Measurements from ENCODE around the gene TIRAP.
"Not testable (repeated sequence)": the region's sequence is repeated elsewhere in the genome, so short reads cannot be mapped to it uniquely, and the experiment has no call there.

The TIRAP gene

DNA sequence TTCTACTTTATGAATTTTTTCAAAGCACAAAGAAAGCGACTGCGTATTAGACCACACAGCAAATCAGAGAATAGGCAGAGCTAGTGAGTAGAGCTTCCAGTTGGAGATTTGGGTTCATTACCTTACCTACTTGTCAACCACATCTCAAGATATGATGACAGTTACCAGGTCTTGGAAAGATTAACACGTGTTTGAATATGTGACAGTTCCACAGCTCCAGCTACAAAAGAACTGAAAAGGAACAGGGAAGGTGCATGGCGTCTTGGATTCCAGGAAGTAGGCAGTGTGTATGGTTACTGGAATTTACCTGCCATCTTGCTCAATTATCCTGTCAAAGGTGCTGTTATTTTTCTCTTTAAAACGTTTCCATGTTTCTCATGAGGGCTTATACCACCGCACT, 5.3 kb downstream of the TIRAP start:
- DNase-seq, result no peak

DNA sequence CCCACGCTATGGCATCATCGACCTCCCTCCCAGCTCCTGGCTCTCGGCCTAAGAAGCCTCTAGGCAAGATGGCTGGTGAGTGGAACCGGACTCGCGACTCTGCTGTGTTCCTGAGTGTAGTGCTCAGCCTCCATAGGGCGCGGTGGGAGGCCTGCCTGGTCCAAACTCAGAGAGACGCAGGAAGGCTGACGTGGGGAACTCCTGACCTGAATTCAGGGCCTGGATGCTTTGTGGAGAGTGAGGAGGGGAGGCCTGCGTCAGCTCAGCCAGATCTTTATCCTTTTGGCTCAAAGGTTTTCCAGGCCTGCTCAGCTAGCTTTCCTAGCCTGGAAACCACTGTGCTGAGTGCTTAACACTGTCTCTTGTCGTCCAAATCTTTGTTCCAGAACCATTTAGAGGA, 8.0 kb downstream of the TIRAP start:
- DNase-seq, result no peak

DNA sequence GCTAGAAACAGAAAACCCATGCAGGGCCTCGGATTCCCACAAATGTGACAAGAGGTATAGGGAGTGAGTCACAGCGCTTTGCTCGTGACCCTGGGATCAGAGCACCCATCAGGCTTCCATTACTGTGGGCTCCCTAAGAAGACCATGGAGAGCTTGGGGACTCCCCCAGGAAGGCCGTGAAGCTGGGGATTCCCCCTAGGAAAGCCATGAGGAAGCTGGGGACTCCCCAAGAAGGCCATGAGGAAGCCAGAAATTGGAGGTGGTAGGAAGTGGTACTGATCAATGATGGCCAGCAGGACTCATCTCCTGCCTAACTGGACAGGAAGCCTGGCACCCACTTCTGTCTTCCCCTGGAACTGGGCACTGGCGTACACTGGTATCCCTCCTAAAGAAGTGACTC, 10.8 kb downstream of the TIRAP start:
- no peak for DNase-seq

DNA sequence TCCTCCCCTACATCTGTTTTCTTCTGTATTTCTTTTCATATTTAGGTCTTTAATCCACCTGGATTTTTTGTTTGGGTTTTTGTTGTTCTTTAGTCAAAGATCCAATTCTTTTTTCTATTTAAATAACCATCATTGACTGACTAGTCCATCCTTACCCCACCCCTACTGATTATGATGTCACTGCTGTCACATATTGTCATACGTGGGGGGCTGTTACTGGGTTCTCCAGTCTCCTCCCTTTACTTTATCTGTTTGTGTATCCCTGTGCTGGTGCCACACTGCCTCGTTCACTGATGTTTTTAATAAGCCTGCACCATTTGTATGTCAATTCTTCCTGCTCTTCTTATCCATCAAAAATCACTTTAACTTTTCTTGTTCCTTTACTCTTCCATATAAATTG, 14.1 kb downstream of the TIRAP start:
- DNase-seq, result no peak

DNA sequence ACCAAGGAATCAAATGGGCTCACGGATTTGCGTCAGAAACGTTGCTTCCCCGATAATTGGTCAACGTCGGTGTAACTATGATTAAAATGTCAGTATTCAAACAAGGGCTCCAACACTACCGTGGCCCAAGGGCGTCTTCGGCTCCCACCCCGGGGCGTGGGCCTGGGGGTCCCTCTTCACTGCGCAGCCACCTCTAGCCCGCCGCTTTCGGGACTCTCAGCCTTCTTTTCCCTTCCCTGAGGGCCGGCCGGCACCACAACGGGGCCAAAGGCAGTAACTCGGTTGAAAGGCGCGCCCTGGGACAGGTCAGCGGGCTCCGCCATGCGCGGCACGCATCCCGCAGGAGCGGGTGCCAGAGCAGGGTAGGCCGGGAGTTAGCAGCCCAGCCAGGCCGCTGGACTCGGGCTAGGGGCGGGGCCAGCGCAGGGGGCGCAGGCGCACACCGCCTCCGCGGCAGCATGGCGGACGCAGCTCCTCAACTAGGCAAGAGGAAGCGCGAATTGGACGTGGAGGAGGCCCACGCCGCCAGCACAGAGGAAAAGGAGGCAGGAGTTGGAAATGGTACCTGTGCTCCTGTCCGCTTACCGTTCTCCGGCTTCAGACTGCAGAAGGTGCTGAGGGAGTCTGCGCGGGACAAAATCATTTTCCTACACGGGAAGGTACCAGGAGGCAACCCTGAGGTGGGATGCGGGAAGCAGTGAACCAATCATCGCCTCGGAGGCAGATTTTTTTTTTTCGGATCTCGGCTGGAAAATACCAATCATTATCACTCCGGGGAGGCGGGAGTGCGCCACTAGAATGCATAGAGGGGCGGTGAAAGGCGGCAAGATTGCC, 20.9 kb downstream of the TIRAP start, which contains the start of gene DCPS:
DCPS (plus strand) TSS at position 438 of the 834 bp plus-strand sequence; CDS start at position 459, 21 bp downstream.
- peak; percentile 91 for DNase-seq

DNA sequence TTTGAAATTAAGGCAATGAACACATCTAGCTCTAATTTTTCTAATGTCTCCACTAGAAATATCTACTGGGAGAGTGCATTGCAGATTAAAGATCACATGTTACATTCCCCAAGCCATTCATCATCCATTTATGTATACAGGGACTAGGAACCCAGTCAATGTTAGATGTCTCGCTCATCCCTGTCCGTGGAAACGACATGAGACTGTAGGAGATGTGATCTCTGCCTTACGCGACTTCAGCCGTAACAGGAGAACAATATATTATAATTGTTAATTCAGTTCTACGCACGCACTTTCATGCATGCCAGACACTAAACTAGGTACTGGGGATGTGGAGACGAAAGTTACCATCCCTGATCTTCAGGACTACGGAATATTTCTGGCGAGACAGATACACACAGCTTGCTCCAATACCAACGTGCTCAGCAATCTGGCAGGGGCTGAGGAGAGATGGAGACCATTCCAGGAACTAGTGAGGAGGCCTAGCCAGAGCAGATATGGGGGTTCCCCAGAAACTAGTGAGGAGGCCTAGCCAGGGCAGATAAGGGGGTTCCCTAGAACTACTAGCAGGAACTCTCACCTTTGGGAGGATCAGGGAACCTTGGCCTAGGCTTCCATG, 21.7 kb downstream of the TIRAP start:
- DNase-seq, result no peak

DNA sequence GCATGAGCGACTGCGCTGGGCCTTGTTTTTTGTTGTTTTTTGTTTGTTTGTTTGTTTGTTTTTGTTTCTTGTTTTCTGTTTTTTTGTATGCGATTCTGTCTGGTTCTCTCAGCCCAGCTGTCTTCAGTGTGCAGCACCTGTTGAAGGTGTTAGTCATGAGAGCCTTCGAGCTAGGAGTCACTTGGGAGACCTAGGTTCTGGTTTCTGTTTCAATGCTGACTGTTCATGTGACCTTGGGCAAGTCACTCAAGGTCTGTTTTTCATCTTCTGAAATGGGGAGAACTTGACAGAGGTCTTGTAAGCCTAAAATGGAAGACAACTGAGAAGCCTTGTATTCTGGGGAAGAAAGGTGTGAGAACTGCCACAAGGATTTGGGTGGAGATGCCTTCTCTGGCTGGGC, 22.8 kb downstream of the TIRAP start:
- DNase-seq, result no peak

DNA sequence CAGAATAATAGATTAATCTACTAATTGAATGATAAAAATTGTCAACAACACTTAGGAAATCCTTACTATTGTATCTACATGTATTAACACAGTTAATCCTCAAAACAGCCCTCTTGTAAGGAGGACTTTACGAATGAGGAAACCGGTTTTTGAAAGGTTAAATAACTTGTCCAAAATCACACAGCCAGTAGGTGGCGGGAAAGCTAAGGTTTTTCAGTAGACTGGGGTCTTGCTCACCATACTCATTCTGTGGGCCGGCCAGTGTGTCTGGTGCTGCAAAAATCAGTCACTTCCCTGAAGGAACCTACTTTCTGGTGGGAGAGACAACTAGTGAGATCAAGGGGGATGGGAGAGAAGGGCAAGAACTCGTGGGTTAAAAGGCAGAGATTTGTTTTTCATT, 24.8 kb downstream of the TIRAP start:
- DNase-seq, result no peak

DNA sequence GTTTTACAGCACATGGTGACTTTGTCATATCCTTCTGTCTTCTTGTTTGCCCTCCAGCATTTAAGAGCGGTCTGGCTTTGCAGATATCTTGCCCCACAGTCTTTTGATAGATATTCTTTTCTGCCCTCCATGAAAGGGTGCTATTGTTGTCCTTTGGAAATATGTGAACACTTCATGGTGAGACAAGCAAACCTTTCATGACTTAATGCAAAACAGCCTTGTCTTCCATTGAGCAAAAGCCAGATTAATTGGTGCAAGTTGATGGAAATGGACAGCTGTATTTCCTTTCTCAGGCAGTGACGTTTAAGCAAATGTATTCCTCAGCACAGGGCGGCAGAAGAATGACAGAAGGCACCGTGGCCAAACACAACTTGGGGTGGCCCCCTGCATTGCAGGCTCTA, 25.4 kb downstream of the TIRAP start:
- no peak for DNase-seq

DNA sequence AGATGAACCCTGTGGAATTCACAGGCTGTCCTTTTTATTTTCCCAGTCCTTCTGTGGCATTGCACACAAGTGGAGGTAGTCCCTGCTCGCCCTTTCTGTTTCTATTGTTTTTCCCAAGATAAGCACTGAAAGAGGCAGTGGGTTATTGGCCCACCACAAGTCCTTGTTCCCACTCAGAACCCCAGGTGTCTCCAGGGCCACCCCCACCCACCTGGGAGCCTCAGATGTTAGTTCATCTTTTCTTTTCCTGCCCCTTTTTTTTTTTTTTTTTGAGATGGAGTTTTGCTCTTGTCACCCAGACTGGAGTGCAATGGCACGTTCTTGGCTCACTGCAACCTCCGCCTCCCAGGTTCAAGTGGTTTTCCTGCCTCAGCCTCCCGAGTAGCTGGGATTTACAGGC, 25.9 kb downstream of the TIRAP start:
- not testable (repeated sequence) for DNase-seq

DNA sequence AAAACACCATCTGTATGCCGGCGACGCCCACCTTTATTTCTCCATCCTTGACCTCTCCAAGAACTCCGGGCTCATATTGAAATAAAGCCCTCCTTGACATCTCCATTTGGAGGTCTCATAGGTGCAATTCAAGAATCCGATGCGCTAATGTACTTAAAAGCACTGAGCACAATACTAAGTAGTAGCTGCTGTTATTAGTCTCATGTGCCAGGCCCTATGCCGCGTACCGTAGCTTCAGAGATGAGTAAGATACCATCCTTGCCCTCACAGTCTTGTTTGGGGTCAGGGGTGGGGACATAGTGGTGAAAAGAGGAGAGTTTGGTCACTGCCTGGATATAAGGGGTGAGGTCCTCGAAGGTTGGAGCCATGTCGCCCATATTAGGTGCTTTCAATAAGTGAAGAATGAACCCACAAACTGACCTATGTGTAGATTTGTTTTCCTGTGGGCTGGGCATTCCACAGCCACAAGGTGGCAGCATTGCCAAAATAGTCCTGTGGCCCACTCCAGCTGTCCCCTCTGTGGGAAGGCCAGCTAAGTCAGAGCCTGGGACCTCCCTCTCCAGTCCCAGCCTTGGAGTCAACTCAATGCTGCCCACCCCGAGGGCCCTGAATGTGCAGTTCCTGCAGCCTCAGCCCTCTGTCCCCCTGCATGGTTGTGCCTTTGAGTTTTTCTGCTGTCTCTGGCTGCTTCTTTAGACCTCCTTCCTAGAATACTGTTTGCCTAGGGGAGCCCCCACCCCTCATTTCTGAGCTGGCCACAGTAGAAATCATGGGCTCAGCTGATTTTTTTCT, 27.5 kb downstream of the TIRAP start:
- peak; percentile 66 for DNase-seq

DNA sequence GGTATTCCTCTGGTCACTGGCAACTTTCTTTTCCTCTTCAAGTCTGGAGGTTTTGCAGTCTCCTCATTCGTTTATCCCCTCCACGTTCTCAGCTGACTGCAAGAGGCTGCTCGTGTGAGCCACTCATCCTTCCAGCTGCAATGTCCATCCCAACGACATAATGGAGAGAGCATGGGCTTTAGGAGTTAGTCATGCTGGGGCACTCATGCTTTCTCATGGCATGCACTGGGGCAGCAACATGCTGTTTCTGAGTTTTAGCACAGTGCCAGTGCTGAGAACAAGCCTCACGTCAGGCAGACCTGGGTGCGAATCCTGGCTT, 28.1 kb downstream of the TIRAP start:
- no peak for DNase-seq

DNA sequence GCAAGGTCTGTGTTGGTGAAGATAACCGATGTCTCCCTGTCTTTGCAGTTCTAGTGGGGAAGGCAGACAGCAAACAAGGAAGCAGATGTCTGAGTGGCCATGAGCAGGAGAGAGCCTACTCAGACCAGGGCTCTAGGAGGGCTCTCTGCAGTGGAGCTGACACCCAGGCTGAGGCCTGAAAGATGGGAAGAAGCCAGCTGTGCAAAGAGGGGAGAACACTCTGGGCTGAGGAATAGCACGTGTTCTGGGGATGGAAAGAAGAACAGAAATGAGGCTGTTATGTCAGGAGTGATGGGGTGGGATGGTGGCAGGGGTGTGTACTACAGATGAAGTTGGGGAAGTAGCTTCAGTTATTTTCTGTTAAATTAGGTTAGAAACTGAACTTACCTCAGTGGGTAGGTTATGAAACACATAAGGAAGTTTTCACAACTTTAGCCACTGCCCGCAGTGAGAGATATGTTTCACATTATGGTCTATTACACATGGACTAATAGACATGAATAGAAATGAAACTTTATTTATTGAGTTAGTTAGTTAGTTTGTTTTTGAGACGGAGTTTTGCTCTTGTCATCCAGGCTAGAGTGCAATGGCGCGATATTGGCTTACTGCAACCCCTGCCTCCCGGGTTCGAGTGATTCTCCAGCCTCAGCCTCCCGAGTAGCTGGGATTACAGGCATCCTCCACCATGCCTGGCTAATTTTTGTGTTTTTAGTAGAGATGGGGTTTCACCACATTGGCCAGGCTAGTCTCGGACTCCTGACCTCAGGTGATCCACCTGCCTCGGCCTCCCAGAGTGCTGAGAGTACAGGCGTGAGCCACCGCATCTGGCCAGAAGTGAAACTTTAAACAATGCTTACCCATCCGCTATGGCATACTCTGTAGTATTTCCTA, 28.8 kb downstream of the TIRAP start:
- DNase-seq, result no peak

DNA sequence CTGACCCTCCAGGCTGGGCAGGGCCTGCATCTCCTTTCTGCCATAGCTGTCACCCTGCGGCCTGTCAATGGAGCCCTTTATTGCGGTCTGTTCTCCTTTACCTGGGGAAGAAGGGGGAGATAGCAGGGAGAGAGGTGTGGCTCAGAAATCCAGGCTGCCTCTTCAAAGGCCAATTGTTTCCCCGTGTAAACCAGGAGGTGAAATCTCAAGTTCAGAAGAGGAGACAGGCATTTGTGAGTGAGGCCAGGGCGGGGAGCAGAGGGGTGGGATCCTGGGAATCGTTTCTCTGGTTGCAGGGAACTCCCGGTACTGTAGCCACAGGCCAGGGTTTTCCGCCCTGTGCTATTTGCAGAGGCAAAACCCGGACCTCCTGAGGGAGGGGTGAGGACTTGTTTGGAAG, 30.1 kb downstream of the TIRAP start:
- no peak for DNase-seq

DNA sequence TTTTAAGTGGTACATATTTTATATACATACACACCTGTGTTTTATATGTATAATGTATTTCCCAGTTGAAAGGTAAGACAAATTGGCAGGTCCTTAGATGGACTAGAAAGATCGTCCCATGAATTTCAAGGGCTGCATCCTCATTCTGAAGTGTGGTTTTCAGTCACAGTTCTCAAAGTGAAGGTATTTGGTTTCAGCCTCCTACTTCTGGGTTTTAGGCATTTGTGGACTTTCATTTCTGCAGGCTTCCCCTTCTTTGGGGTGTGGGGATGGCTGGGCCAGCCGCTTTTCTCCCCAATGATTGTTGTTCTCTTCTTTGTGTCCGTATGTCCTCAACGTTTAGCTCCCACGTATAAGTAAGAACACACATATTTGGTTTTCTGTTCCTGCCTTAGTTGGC, 30.9 kb downstream of the TIRAP start:
- no peak for DNase-seq

DNA sequence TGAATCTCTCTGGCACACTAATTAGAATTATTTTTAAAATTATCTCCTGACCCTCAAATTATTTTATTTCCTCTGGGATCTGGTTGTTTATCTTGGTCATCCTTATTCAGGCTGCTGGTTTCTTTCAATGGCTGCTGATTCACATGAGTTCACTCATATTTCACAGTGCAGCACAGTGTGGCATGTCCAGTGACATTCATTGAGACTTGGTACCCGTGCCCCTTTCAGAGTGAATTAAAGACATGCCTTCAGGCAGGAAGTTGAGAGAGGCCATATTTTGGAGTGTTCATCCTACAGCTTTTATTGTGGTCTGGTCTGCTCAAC, 34.5 kb downstream of the TIRAP start:
- DNase-seq, result no peak

DNA sequence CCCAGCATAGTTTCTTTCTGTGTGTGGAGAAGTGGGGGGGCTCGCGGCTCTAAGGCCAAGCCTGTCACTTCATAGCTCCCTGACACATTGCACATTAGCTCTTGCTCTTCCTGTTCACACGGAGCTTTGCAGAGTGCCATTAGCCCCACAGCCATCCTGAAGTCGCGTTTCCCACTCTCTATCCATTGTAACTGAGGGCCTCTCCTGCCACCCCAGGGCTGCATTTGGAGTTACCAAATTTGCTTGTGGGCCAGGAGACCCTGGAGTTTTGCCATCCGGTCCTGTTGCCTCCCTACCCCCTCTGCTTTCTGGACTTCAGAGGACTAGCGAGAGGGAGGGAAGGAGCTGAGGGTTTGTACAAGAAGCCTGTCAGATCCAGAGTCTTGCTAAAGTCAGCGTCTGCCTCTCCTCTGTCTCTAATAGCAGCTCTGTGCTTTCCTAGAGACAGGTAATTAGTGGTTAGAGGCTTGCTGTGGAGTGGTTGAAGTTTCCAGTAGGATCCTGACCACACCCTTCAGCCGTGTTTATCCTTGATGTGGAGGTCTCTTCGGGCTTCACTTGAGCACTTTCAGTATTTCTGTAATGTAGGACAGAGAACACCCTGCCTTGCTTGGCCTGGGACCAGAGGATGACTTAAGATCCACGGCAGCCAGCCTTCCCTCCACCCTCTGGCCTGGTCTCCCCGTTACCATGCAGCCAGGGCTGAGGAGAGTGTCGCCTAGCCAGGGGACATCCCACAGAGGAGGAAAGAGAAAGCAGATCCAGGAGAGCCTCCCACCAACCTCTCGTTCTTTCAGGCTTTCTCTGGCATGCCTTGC, 35.1 kb downstream of the TIRAP start:
- DNase-seq, result no peak

DNA sequence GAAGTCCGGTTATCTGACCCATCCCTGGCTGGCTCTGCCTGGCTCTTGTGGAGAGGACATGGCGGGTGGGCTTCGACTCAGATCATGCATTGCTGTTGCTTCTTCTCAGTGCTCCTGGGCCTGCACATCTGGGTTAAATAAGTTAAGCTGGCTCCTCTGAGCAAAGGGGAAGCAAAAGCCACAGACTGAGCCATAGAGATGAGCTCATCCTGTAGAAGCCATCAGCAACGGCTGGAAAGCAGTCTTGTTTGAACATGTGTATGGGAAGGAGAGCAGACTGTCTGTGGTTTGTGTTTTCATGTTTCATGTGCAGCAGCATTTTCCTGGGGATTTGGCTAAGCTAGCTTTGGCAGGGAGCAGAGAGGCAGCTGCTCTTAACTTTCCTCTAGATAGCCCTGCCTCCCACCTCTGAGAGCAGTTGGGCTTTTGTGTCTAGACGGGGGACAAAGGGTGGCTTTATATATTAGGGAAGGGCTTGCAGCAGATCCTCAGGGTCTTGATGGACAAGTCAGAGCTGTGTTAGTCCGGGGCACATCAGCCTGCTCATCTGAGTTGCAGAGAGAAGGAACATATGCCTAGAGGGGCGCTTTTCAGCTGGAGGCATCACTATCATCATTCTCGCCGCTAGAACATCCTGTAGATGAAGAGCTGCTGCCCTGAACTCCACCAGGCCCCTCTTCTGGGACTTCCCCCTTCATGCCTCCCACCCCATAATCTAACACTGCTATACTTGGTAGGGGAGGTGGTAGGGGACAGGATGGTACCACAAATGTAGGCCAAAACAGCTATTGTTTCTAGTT, 35.9 kb downstream of the TIRAP start:
- DNase-seq, result no peak

DNA sequence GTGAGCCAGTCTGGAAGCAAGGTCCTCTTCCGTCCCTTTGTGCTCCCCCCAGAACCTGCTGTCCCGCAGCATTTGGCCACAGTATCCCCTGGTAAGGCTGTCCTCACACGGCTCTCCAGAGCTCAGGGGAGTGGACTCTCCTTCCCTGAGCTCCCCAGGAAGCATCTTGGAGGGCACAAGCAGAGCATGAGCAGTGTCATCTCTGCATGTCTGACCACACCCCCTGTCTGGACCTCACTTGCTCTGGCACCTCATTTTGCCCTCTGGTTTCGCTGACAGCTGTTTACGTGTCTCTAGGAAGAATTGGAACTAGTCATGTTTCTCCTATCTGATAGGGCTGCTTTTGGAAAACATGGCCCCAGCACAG, 36.5 kb downstream of the TIRAP start:
- no peak for DNase-seq

DNA sequence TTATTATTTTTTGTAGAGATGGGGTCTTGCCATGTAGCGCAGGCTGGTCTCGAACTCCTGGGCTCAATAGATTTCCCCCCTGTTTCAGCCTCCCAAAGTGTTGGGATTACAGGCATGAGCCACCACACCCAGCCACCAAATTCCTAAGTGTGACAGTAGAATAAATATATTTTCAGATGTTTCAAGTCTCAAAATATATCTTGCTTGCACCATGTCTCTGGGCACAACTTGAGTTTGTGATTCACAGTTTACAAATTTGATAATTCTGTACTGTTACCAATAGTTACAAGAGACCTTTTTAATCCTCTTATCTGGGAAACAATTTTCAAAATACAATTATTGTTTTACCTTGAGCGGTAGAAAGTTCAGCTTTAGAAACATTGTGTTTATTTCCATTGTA, 40.1 kb downstream of the TIRAP start:
- DNase-seq, result no peak

DNA sequence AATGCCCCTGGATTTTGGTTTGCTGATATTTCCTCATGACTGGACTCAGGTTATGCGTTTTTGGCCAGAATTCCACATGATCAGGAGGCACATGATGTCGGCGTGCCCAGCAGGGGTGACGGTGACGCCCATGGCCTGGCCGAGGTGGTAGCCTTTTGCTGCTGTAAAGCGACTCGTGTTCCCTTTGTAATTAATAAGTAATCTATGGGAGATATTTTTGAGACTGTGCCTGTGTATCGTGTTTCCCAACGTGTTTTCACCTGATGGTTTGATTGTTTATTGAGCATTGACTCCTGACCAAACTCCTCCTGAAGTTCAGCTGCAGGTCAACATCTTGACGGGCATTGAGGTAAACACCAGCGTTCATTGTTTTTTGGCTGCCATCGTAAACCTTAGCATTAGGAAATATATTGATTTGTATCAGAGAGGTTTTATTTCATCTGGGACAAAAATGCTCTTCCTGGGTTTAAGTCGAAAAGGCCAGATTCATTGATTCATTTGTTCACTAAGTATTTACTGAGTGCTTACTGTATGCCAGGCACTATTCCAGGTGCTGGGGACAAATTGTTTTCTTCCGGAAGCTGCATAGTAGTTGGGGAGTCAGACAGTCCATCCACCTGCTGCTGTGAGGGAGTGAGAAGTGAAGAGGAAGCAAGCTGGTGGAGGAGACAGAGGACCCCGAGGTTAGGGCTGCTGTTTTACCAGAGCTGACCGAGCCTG, 44.5 kb downstream of the TIRAP start:
- no peak for DNase-seq

All from activated T-cell treated with anti-CD3 and anti-CD28 coated beads, Interleukin-2, amount 50 U/mL, for 1 hour (primary cell).